Loucy (cell line): Measurements from ENCODE around the gene ARFIP1.

Experiments
- EZH2phosphoT487 ChIP-seq: fragments of 200-600 bp; IDR thresholded peaks from 2 replicates; pipeline ENCODE4 v1.6.1; 2018; ENCODE audit warnings: antibody characterized with exemption, mild to moderate bottlenecking, moderate library complexity, borderline replicate concordance
- TF ChIP-seq, protein P1 (sequence below): fragments of 200-600 bp; sonication (generic); conservative IDR thresholded peaks from 2 replicates; pipeline ENCODE4 v1.5.1; 2014; ENCODE audit warnings: mild to moderate bottlenecking, antibody characterized with exemption, low read length

GRCh38 chr4:152892974-152893373 is 113.2 kb downstream of the ARFIP1 start:
- TF ChIP-seq, protein P1, sequence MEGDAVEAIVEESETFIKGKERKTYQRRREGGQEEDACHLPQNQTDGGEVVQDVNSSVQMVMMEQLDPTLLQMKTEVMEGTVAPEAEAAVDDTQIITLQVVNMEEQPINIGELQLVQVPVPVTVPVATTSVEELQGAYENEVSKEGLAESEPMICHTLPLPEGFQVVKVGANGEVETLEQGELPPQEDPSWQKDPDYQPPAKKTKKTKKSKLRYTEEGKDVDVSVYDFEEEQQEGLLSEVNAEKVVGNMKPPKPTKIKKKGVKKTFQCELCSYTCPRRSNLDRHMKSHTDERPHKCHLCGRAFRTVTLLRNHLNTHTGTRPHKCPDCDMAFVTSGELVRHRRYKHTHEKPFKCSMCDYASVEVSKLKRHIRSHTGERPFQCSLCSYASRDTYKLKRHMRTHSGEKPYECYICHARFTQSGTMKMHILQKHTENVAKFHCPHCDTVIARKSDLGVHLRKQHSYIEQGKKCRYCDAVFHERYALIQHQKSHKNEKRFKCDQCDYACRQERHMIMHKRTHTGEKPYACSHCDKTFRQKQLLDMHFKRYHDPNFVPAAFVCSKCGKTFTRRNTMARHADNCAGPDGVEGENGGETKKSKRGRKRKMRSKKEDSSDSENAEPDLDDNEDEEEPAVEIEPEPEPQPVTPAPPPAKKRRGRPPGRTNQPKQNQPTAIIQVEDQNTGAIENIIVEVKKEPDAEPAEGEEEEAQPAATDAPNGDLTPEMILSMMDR: no peak
- TF ChIP-seq EZH2phosphoT487: no peak
